H1 (cell line): ENCODE data around the gene EVI2B. TPM values are rescaled to one million over a fixed set of nuclear protein-coding genes. Genes with fewer than 3 reads are reported as not detected.

Experiments
- CTCF ChIA-PET: fragments of 300-600 bp; sonication (Branson Sonifier 250); formaldehyde crosslinking; loops from one replicate; lab custom pipeline; 2021; ENCODE audit not compliant: partially characterized antibody; lab: Charles Lee
- POLR2A ChIA-PET: fragments of 300-600 bp; sonication (Branson Sonifier 250); formaldehyde crosslinking; loops from one replicate; lab custom pipeline; 2021; ENCODE audit warnings: inconsistent platforms; ENCODE audit not compliant: partially characterized antibody; lab: Charles Lee
- DNase-seq, 2 experiments: peaks; one replicate each; pipeline versions ENCODE4 v3.0.0 to v3.0.0-alpha.2; 2010 to 2022; ENCODE audit warnings: low spot score in 2 of 2, low read depth in 1 of 2, mixed read lengths in 1 of 2
- FAIRE-seq: peaks from 2 replicates; lab custom pipeline; 2011; peaks lifted over from hg19 to GRCh38; lab: Jason Lieb, UNC
- H2AFZ ChIP-seq: 2 replicates; pipeline ENCODE4 v1.8.1; 2012; ENCODE audit warnings: low read length, inconsistent platforms
- H2AK5ac ChIP-seq: 2 replicates; pipeline ENCODE4 v1.6.1; 2013; ENCODE audit warnings: low read depth, low read length
- H2BK120ac ChIP-seq: replicated peaks from 2 replicates; pipeline ENCODE3; 2013; ENCODE audit warnings: low read depth, low read length, inconsistent platforms
- H2BK12ac ChIP-seq: 2 replicates; pipeline ENCODE4 v1.6.1; 2013; ENCODE audit warnings: low read depth, low read length
- H2BK15ac ChIP-seq: 2 replicates; pipeline ENCODE4 v1.6.1; 2013; ENCODE audit warnings: low read length
- H2BK20ac ChIP-seq: 2 replicates; pipeline ENCODE4 v1.6.1; 2013; ENCODE audit warnings: low read length
- H2BK5ac ChIP-seq: 2 replicates; pipeline ENCODE4 v1.6.1; 2013; ENCODE audit warnings: low read depth, low read length
- H3K14ac ChIP-seq: 2 replicates; pipeline ENCODE4 v1.6.1; 2013; ENCODE audit warnings: inconsistent platforms; ENCODE audit not compliant: insufficient read length
- H3K18ac ChIP-seq: 2 replicates; pipeline ENCODE4 v1.6.1; 2013; ENCODE audit warnings: low read length; ENCODE audit errors: extremely low read depth
- H3K23ac ChIP-seq: 2 replicates; pipeline ENCODE4 v1.6.1; 2013; ENCODE audit warnings: inconsistent platforms; ENCODE audit not compliant: insufficient read length
- H3K23me2 ChIP-seq: 2 replicates; pipeline ENCODE4 v1.6.1; 2013; ENCODE audit warnings: low read depth, low read length
- H3K27ac ChIP-seq: 2 replicates; pipeline ENCODE4 v1.6.1; 2011; ENCODE audit warnings: low read depth, low read length, inconsistent platforms
- H3K27me3 ChIP-seq, 4 experiments: replicated peaks in 1 of 4; 1 replicate in 1 of 4; 2 replicates in 3 of 4; pipeline versions ENCODE4 v1.6.1 to v1.8.1; 2011 to 2013; ENCODE audit warnings: low read length in 3 of 4, mild to moderate bottlenecking in 3 of 4, inconsistent platforms in 2 of 4, mixed read lengths in 2 of 4, moderate library complexity in 1 of 4; ENCODE audit not compliant: control insufficient read depth in 3 of 4, insufficient read depth in 3 of 4; ENCODE audit errors: extremely low read depth in 1 of 4
- H3K36me3 ChIP-seq, 4 experiments: 2 replicates each; pipeline versions ENCODE4 v1.6.1 to v1.8.1; 2011 to 2013; ENCODE audit warnings: mild to moderate bottlenecking in 4 of 4, low read length in 3 of 4, moderate library complexity in 2 of 4, control low read depth in 1 of 4, inconsistent platforms in 1 of 4; ENCODE audit not compliant: insufficient read depth in 4 of 4, control insufficient read depth in 2 of 4
- H3K4ac ChIP-seq: replicated peaks from 2 replicates; pipeline ENCODE3; 2013; ENCODE audit warnings: low read length, low read depth, mixed read lengths, inconsistent platforms; ENCODE audit not compliant: insufficient read length
- H3K4me1 ChIP-seq, 4 experiments: replicated peaks in 1 of 4; 1 replicate in 1 of 4; 2 replicates in 3 of 4; pipeline versions ENCODE4 v1.6.1 to v1.8.1; 2011 to 2013; ENCODE audit warnings: low read length in 3 of 4, inconsistent platforms in 2 of 4, mixed read lengths in 1 of 4; ENCODE audit not compliant: insufficient read depth in 4 of 4, control insufficient read depth in 3 of 4
- H3K4me2 ChIP-seq, 2 experiments: 2 replicates each; pipeline versions ENCODE4 v1.6.1 to v1.8.1; 2011 to 2013; ENCODE audit warnings: low read depth in 2 of 2, low read length in 2 of 2, control low read depth in 1 of 2, inconsistent platforms in 1 of 2, mild to moderate bottlenecking in 1 of 2; ENCODE audit not compliant: insufficient read depth in 1 of 2
- H3K4me3 ChIP-seq, 4 experiments: fragments of 200-600, 300-600 bp in 1 of 4; sonication (generic), shearing (Covaris generic), sonication (Bioruptor Twin) in 1 of 4; 2 replicates each; pipeline versions ENCODE4 v1.5.1 to v1.8.1; 2011 to 2016; ENCODE audit warnings: low read length in 4 of 4, low read depth in 3 of 4, control low read depth in 2 of 4, inconsistent platforms in 2 of 4, mild to moderate bottlenecking in 2 of 4, mixed read lengths in 1 of 4, moderate library complexity in 1 of 4; ENCODE audit not compliant: insufficient read depth in 2 of 4; ENCODE audit errors: extremely low read depth in 1 of 4
- H3K56ac ChIP-seq: replicated peaks from 2 replicates; pipeline ENCODE3; 2013; ENCODE audit warnings: low read depth, mild to moderate bottlenecking, mixed read lengths, low read length, inconsistent platforms; ENCODE audit not compliant: insufficient read length
- H3K79me1 ChIP-seq: 2 replicates; pipeline ENCODE4 v1.6.1; 2013; ENCODE audit warnings: low read depth, low read length, control low read depth
- H3K79me2 ChIP-seq, 2 experiments: 2 replicates each; pipeline versions ENCODE4 v1.6.1 to v1.8.1; 2012 to 2013; ENCODE audit warnings: low read length in 2 of 2, mild to moderate bottlenecking in 2 of 2, inconsistent platforms in 1 of 2; ENCODE audit not compliant: insufficient read depth in 2 of 2, control insufficient read depth in 1 of 2
- H3K9ac ChIP-seq, 4 experiments: replicated peaks in 1 of 4; 1 replicate in 1 of 4; 2 replicates in 3 of 4; pipeline versions ENCODE4 v1.6.1 to v1.8.1; 2011 to 2013; ENCODE audit warnings: low read depth in 3 of 4, low read length in 3 of 4, control low read depth in 2 of 4, mild to moderate bottlenecking in 2 of 4, moderate library complexity in 2 of 4, inconsistent platforms in 1 of 4; ENCODE audit errors: extremely low read depth in 1 of 4
- H3K9me3 ChIP-seq, 2 experiments: 2 replicates each; pipeline versions ENCODE4 v1.6.1 to v1.8.1; 2012 to 2013; ENCODE audit warnings: mild to moderate bottlenecking in 2 of 2, moderate library complexity in 2 of 2, control low read depth in 1 of 2, inconsistent platforms in 1 of 2, low read depth in 1 of 2, low read length in 1 of 2, mixed read lengths in 1 of 2; ENCODE audit not compliant: insufficient read depth in 2 of 2
- H4K20me1 ChIP-seq, 2 experiments: replicated peaks in 1 of 2; 2 replicates each; pipeline versions ENCODE3 to v1.8.1; 2011 to 2013; ENCODE audit warnings: inconsistent platforms in 2 of 2, low read length in 2 of 2, mild to moderate bottlenecking in 1 of 2; ENCODE audit not compliant: insufficient read depth in 2 of 2, control insufficient read depth in 1 of 2
- H4K5ac ChIP-seq: 2 replicates; pipeline ENCODE4 v1.6.1; 2013; ENCODE audit warnings: low read length, low read depth, mixed read lengths, inconsistent platforms; ENCODE audit not compliant: insufficient read length
- H4K8ac ChIP-seq: 2 replicates; pipeline ENCODE4 v1.8.0; 2013; ENCODE audit warnings: mild to moderate bottlenecking, moderate library complexity, low read length, inconsistent platforms; ENCODE audit not compliant: insufficient read depth; ENCODE audit errors: extremely low read depth
- H4K91ac ChIP-seq: replicated peaks from 2 replicates; pipeline ENCODE3; 2013; ENCODE audit warnings: low read length, mixed read lengths, inconsistent platforms; ENCODE audit not compliant: insufficient read length
- BACH1 ChIP-seq: IDR thresholded peaks from 2 replicates; pipeline ENCODE4 v1.6.1; 2012; ENCODE audit warnings: low read length, improper control_type of control experiment
- CHD2 ChIP-seq: IDR thresholded peaks from 2 replicates; pipeline ENCODE4 v1.6.1; 2012; ENCODE audit warnings: low read length, improper control_type of control experiment
- HDAC2 ChIP-seq, 2 experiments: fragments of 300-600 bp in 1 of 2; sonication (generic) in 1 of 2; IDR thresholded peaks; 2 replicates each; pipeline ENCODE4 v1.6.1; 2011 to 2012; ENCODE audit warnings: low read depth in 2 of 2, low read length in 2 of 2, mild to moderate bottlenecking in 2 of 2, moderate library complexity in 2 of 2, borderline replicate concordance in 1 of 2, inconsistent platforms in 1 of 2
- JUN ChIP-seq: IDR thresholded peaks from 2 replicates; pipeline ENCODE4 v1.6.1; 2011; ENCODE audit warnings: low read depth, mild to moderate bottlenecking, improper control_type of control experiment, low read length
- KDM1A ChIP-seq: fragments of 200-600, 300-600 bp; sonication (generic); IDR thresholded peaks from 2 replicates; pipeline ENCODE4 v1.7.1; 2016; ENCODE audit warnings: mild to moderate bottlenecking, low read length, borderline replicate concordance
- MAX ChIP-seq: IDR thresholded peaks from 2 replicates; pipeline ENCODE4 v1.6.1; 2012; ENCODE audit warnings: inconsistent platforms
- POLR2A ChIP-seq, 2 experiments: IDR thresholded peaks; 1 replicate in 1 of 2; 2 replicates in 1 of 2; pipeline ENCODE4 v1.6.1; 2011; ENCODE audit warnings: low read depth in 2 of 2, low read length in 2 of 2, mild to moderate bottlenecking in 2 of 2; ENCODE audit errors: control extremely low read depth in 1 of 2
- POLR2AphosphoS5 ChIP-seq: IDR thresholded peaks from 2 replicates; pipeline ENCODE4 v1.6.1; 2011; ENCODE audit warnings: low read depth, low read length
- POU5F1 ChIP-seq: IDR thresholded peaks from 2 replicates; pipeline ENCODE4 v1.6.1; 2011; ENCODE audit warnings: low read depth, mild to moderate bottlenecking, low read length, moderate library complexity
- RAD21 ChIP-seq, 2 experiments: IDR thresholded peaks in 1 of 2; conservative IDR thresholded peaks in 1 of 2; 2 replicates each; pipeline ENCODE4 v1.6.1; 2011; ENCODE audit warnings: low read depth in 2 of 2, low read length in 2 of 2, improper control_type of control experiment in 1 of 2, inconsistent platforms in 1 of 2, mild to moderate bottlenecking in 1 of 2, moderate library complexity in 1 of 2
- RXRA ChIP-seq: IDR thresholded peaks from 2 replicates; pipeline ENCODE4 v1.6.1; 2011; ENCODE audit warnings: low read depth, mild to moderate bottlenecking, low read length, moderate library complexity; ENCODE audit not compliant: insufficient read depth
- SIN3A ChIP-seq, 2 experiments: IDR thresholded peaks in 1 of 2; conservative IDR thresholded peaks in 1 of 2; 2 replicates each; pipeline ENCODE4 v1.6.1; 2011 to 2012; ENCODE audit warnings: low read length in 2 of 2, improper control_type of control experiment in 1 of 2, low read depth in 1 of 2, mild to moderate bottlenecking in 1 of 2
- SIRT6 ChIP-seq: IDR thresholded peaks from one replicate; pipeline ENCODE4 v1.7.1; 2012; ENCODE audit warnings: low read length, inconsistent platforms
- SP2 ChIP-seq: IDR thresholded peaks from 2 replicates; pipeline ENCODE4 v1.6.1; 2012; ENCODE audit warnings: mild to moderate bottlenecking, low read length, inconsistent platforms
- WGBS, 2 experiments: shearing (Covaris generic) in 1 of 2; methylation state at CpG; one replicate each; pipeline versions ENCODE4 v1.1.6 to v1.1.7; 2013 to 2015; ENCODE audit warnings: low lambda C conversion rate in 2 of 2, mixed read lengths in 2 of 2, inconsistent platforms in 1 of 2, low coverage in 1 of 2, missing lambda C conversion rate in 1 of 2; ENCODE audit not compliant: insufficient replicate concordance in 2 of 2, insufficient coverage in 1 of 2, insufficient read length in 1 of 2; ENCODE audit errors: extremely low coverage in 1 of 2, missing lambda C conversion rate in 1 of 2; 5-methylcytosine and 5-hydroxymethylcytosine counted together
- polyA plus RNA-seq, 7 experiments: library from polyadenylated mRNA; depleted of rRNA in 3 of 7; stranded (reverse) in 5 of 7; unstranded in 2 of 7; fragments of >200 nt in 5 of 7; fragments of 200-250 nt in 2 of 7; gene quantifications; 1 replicate in 5 of 7; 2 replicates in 1 of 7; 4 replicates in 1 of 7; pipeline versions ENCODE4 v1.2.1 to v1.2.3, GENCODE V29; 2011 to 2013; ENCODE audit warnings: missing spikeins in 2 of 7, mixed read lengths in 2 of 7
- total RNA-seq: library from RNA; stranded (reverse); fragmentation: NEBNext Ultra II Directional; extraction: Animal tissue kit (Norgen Biotek cat#: 25700); gene quantifications from 2 replicates; pipeline ENCODE4 v1.2.1, GENCODE V29; 2021

Gene EVI2B
- total and polyA plus RNA-seq, 2 of the 8 experiments (the other 6 are each of a cell fraction or from before 2014, with no cell fraction given): not detected

DNA sequence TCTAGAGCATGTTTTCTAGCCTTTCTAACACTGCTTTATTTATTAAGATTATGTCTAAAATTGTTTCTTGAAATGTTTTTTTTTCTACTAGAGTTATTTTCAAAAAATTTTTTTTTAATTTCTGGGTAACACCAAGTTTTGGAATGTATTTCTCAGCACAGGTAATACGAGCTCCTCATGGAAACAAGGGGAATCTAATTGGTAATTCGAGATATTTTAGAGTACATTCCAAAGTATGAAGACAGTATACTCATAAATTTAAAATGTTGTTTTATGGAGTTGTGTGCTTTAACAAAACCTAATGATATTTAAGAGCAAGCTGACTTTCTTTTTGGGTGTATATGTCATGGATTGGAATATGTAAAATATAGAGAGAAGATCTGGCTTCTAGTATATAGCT is 59.2 kb downstream of the EVI2B start:
- Histone ChIP-seq H4K91ac (no peak overlapping the region), H2BK12ac (no peak overlapping the region), H2BK20ac (no peak overlapping the region), H2BK15ac (no peak overlapping the region), H3K27me3 (no peaks in the 10 kb centered on the region), H2BK120ac (no peak overlapping the region), H3K23ac (no peak overlapping the region), H3K9ac (no peak overlapping the region), H4K8ac (no peak overlapping the region), H3K56ac (no peak overlapping the region), H3K4me2 (no peak overlapping the region), H3K79me2 (no peaks in the 10 kb centered on the region), H3K18ac (no peak overlapping the region), H3K79me1 (no peaks in the 10 kb centered on the region), H4K5ac (no peak overlapping the region), H3K14ac (no peak overlapping the region), H3K27ac (no peak overlapping the region), H3K23me2 (no peaks in the 10 kb centered on the region; the same call in 1 of the 2 replicates), H3K36me3 (no peaks in the 10 kb centered on the region), H2BK5ac (no peak overlapping the region), H3K4me3 (no peak overlapping the region), H2AFZ (no peak overlapping the region), H3K4ac (no peak overlapping the region), H4K20me1 (no peaks in the 10 kb centered on the region), H2AK5ac (no peak overlapping the region), H3K9me3 (no peaks in the 10 kb centered on the region), H3K4me1 (no peaks in the 10 kb centered on the region)
- WGBS, 2 experiments: 95% methylated on average over 2 of the region's 2 CpGs; no CpG with 5 or more reads in 1 of the 2 experiments
- POLR2A ChIA-PET: interaction anchor here (0.9 kb wide), 1 partner anchor 160 kb away, joined by 4 read pairs; no protein-coding TSS in a partner anchor
- no peak for DNase-seq
- TF ChIP-seq JUN (no peak), SIN3A (conservative IDR thresholded peaks at IDR 0.05 in 1 of 2, IDR thresholded peaks at IDR 0.05 in 1 of 2; ENCODE audit: low read depth in 1 of 2, low read length in 2 of 2) (no peak), POU5F1 (no peak), CHD2 (no peak), RAD21 (IDR thresholded peaks at IDR 0.05 in 1 of 2, conservative IDR thresholded peaks at IDR 0.05 in 1 of 2; ENCODE audit: low read depth in 2 of 2, low read length in 2 of 2) (no peak), SP2 (no peak), BACH1 (no peak), RXRA (no peak), POLR2A (IDR thresholded peaks at IDR 0.05; ENCODE audit: control extremely low read depth in 1 of 2, low read depth in 2 of 2, low read length in 2 of 2) (no peak), SIRT6 (no peak), MAX (no peak), KDM1A (no peak), POLR2AphosphoS5 (no peak), HDAC2 (IDR thresholded peaks at IDR 0.05; ENCODE audit: borderline replicate concordance in 1 of 2, low read depth in 2 of 2, low read length in 2 of 2) (no peak)
- no peak for FAIRE-seq
- CTCF ChIA-PET: no interaction called here
